WTC11 (cell line): Measurements from ENCODE around the gene RSPH9. TPM values are rescaled to one million over a fixed set of nuclear protein-coding genes. Genes with fewer than 3 reads are reported as not detected.

Experiments
- ATAC-seq: fragments of 200-7000 bp; cut with Tn5 transposase; 2 replicates; pipeline ENCODE4 v1.10.0; 2021; ENCODE audit warnings: mild to moderate bottlenecking, moderate library complexity
- CTCF ChIA-PET: fragments of 300-600 bp; sonication (Branson Sonifier 250); formaldehyde crosslinking; loops from one replicate; lab custom pipeline; 2021; ENCODE audit warnings: antibody characterized with exemption; lab: Charles Lee
- POLR2A ChIA-PET: fragments of 350-600 bp; sonication (Branson Sonifier 250); formaldehyde crosslinking; loops from one replicate; lab custom pipeline; 2021; ENCODE audit warnings: antibody characterized with exemption; lab: Charles Lee
- DNase-seq: peaks from one replicate; pipeline ENCODE4 v3.0.0; 2021; ENCODE audit warnings: low spot score
- H3K27ac Mint-ChIP-seq: 2 replicates; pipeline ENCODE4 v1.8.0; 2021; ENCODE audit warnings: mixed read lengths
- H3K27me3 Mint-ChIP-seq: 2 replicates; pipeline ENCODE4 v1.8.0; 2021; ENCODE audit warnings: low read depth, mild to moderate bottlenecking, moderate library complexity, mixed read lengths
- H3K36me3 Mint-ChIP-seq: 2 replicates; pipeline ENCODE4 v1.8.0; 2021; ENCODE audit warnings: mixed read lengths
- H3K4me1 Mint-ChIP-seq: 2 replicates; pipeline ENCODE4 v1.8.0; 2022; ENCODE audit warnings: mixed read lengths
- H3K4me3 Mint-ChIP-seq: 2 replicates; pipeline ENCODE4 v1.8.0; 2021; ENCODE audit warnings: mild to moderate bottlenecking, moderate library complexity, mixed read lengths
- H3K9me3 Mint-ChIP-seq: 2 replicates; pipeline ENCODE4 v1.8.0; 2021; ENCODE audit warnings: mixed read lengths
- ATF6 ChIP-seq: sonication (generic); formaldehyde crosslinking; IDR thresholded peaks from 2 replicates; pipeline ENCODE4 v1.8.1; 2023; ENCODE audit warnings: mild to moderate bottlenecking, missing genetic modification reagents
- CBFB ChIP-seq: sonication (generic); formaldehyde crosslinking; IDR thresholded peaks from 2 replicates; pipeline ENCODE4 v1.8.1; 2022; ENCODE audit warnings: mild to moderate bottlenecking, low read depth, missing genetic modification reagents
- FOXK1 ChIP-seq: sonication (generic); formaldehyde crosslinking; IDR thresholded peaks from 2 replicates; pipeline ENCODE4 v1.8.0; 2022; ENCODE audit warnings: mild to moderate bottlenecking, moderate library complexity, missing genetic modification reagents
- FOXP1 ChIP-seq: sonication (generic); formaldehyde crosslinking; IDR thresholded peaks from 2 replicates; pipeline ENCODE4 v1.8.0; 2022; ENCODE audit warnings: missing genetic modification reagents, mild to moderate bottlenecking, moderate library complexity, borderline replicate concordance
- GABPB1 ChIP-seq: sonication (generic); formaldehyde crosslinking; IDR thresholded peaks from 2 replicates; pipeline ENCODE4 v1.8.1; 2023; ENCODE audit warnings: mild to moderate bottlenecking, missing genetic modification reagents
- MAX ChIP-seq: sonication (generic); formaldehyde crosslinking; IDR thresholded peaks from 2 replicates; pipeline ENCODE4 v1.8.0; 2022; ENCODE audit warnings: mild to moderate bottlenecking, missing genetic modification reagents
- SMAD3 ChIP-seq: sonication (generic); formaldehyde crosslinking; IDR thresholded peaks from 2 replicates; pipeline ENCODE4 v1.8.0; 2022; ENCODE audit warnings: missing genetic modification reagents, mild to moderate bottlenecking, borderline replicate concordance
- SMAD4 ChIP-seq: sonication (generic); formaldehyde crosslinking; IDR thresholded peaks from 2 replicates; pipeline ENCODE4 v1.8.0; 2022; ENCODE audit warnings: mild to moderate bottlenecking, missing genetic modification reagents
- SOX15 ChIP-seq: fragments of 250-450 bp; sonication (Bioruptor Pico); IDR thresholded peaks from 2 replicates; pipeline ENCODE4 v1.9.0; 2021; ENCODE audit warnings: mild to moderate bottlenecking
- USF2 ChIP-seq: sonication (generic); formaldehyde crosslinking; IDR thresholded peaks from 2 replicates; pipeline ENCODE4 v1.8.1; 2023; ENCODE audit warnings: mild to moderate bottlenecking, missing genetic modification reagents, moderate library complexity
- ZBTB43 ChIP-seq: sonication (generic); formaldehyde crosslinking; IDR thresholded peaks from 2 replicates; pipeline ENCODE4 v1.8.1; 2023; ENCODE audit warnings: mild to moderate bottlenecking, missing genetic modification reagents
- ZNF281 ChIP-seq: sonication (generic); formaldehyde crosslinking; IDR thresholded peaks from 2 replicates; pipeline ENCODE4 v1.8.0; 2023; ENCODE audit warnings: mild to moderate bottlenecking, missing genetic modification reagents
- ZNF512 ChIP-seq: sonication (generic); formaldehyde crosslinking; IDR thresholded peaks from 2 replicates; pipeline ENCODE4 v1.8.1; 2022; ENCODE audit warnings: missing genetic modification reagents, borderline replicate concordance
- total RNA-seq: library from RNA; stranded (reverse); gene quantifications from 3 replicates; pipeline ENCODE4 v1.2.3, GENCODE V29; 2021
- TF ChIP-seq, protein P1 (sequence below): sonication (generic); formaldehyde crosslinking; IDR thresholded peaks from 2 replicates; pipeline ENCODE4 v1.8.1; 2023; ENCODE audit warnings: mild to moderate bottlenecking, moderate library complexity, missing genetic modification reagents

RSPH9 gene
- total RNA-seq, 1 experiment from 2014 or later = 0.35 TPM

DNA sequence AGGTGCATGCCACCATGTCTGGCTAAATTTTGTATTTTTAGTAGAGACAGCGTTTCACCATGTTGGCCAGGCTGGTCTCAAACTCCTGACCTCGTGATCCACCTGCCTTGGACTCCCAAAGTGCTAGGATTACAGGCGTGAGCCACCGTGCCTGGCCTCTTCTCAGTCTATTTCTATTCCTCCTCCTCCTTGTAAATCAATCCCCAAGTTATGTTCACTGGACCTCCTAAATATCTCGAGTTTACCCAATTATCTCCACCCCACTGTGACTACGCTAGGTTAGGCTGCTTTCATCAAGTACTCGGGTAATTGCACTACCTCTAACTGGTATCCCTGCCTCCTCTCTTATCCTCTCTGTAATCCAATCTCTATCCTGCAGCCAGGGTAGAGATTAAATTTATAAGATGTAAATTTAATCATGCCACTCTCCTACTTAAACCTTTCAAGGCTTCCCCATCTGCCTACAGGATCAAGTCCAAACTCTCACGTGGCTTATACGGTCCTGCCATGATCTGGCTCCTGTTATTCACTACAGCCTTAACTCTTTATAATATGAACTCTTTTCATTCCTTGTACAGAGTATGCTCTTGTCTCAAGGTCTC lies 10.0 kb upstream of the RSPH9 start:
- peaks cover 25% of the 10 kb centered on the region for H3K4me1 Mint-ChIP-seq

DNA sequence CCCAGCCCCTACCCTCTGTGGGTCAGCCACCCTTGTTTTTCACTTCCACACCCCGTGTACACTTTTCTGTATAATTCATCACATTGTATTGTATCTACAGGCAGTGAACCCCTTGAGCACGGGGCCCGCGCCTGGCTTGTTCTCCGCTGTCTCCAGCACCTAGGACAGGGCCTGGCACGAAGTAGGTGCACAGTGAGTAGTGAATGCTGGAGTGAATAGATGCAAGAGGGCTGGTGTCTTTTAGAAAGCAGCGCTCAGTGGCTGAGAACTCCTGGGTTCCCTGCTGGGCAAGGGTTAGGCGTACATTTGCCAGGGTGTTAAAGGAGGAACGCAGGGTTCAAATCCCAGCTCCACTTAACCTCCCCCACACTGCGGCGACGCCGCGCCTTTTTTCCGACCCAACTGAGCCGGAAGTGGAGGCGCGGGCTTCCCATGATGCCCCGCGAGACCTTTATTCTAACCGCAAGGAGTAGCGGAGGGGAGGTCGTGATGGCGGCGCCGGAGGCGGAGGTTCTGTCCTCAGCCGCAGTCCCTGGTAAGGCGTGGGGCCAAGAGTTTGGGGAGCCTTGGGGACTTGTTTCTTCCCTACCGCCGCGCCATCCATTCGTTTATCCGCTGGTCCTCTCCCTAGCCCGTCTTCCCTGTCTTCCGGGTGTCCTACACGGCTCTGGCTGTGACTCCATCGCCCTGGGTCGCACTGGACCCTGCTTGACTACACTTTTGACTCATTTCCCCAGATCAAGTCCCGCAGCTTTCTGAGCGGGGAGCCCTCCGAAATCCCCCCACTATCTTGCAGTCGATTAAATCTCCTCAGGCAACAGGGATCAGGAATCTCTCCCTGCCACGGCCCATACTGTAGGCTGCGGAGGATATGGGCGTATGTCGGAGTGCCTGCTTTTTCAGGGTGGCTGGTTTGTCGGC lies 9.2 kb upstream of the RSPH9 start, which contains the start of gene MAD2L1BP:
Gene MAD2L1BP (plus strand): TSS at position 454 of the 921 bp plus-strand sequence. CDS start 36 bp downstream, at position 490.
- peak; percentile 75 for DNase-seq
- ChIA-PET POLR2A (interaction anchor here (0.6 to 1.9 kb wide), 2 partner anchors 9 to 134 kb away, joined by 3 to 9 read pairs; partner anchors contain the start of genes RSPH9 and VEGFA), CTCF (interaction anchor here (0.6 to 1.9 kb wide), 3 partner anchors 10 to 28 kb away, joined by 3 to 11 read pairs (median 5); partner anchors contain the start of gene RSPH9)
- Mint-ChIP-seq H3K9me3 (no peaks in the 10 kb centered on the region), H3K36me3 (peaks cover 22% of the 10 kb centered on the region), H3K27ac (peak within 1 kb of the TSS; percentile 89), H3K27me3 (no peaks in the 10 kb centered on the region), H3K4me1 (peaks cover 19% of the 10 kb centered on the region), H3K4me3 (peak within 1 kb of the TSS; percentile 99)
- peak; percentile 86 for ATAC-seq
- TF ChIP-seq FOXP1 (peak; percentile 44; the same call in 1 of the 2 replicates), SMAD3 (CRISPR knock-in tag) (no peak), FOXK1 (CRISPR knock-in tag) (peak; percentile 8; the same call in 1 of the 2 replicates), ZNF281 (peak; percentile 77; the same call in 1 of the 2 replicates), USF2 (CRISPR knock-in tag) (no peak)

More for the DNA sequence above, 10.0 kb upstream of the RSPH9 start:
- peak overlapping the region; percentile 99 for H3K4me3 Mint-ChIP-seq
- POLR2A ChIA-PET = interaction anchor here (0.6 to 1.9 kb wide), 2 partner anchors 10 to 135 kb away, joined by 3 to 9 read pairs; partner anchors contain the start of genes RSPH9 and VEGFA
- CTCF ChIA-PET = interaction anchor here (0.6 to 1.9 kb wide), 2 partner anchors 10 to 22 kb away, joined by 3 to 11 read pairs; partner anchors contain the start of gene RSPH9
- H3K27ac Mint-ChIP-seq = no peak overlapping the region
- TF ChIP-seq GABPB1 (no peak), SMAD3 (CRISPR knock-in tag) (no peak), SOX15 (no peak), ZNF512 (CRISPR knock-in tag) (no peak), MAX (CRISPR knock-in tag) (no peak), ATF6 (CRISPR knock-in tag) (no peak), SMAD4 (CRISPR knock-in tag) (no peak), CBFB (CRISPR knock-in tag) (no peak), ZBTB43 (CRISPR knock-in tag) (no peak)
- TF ChIP-seq, protein P1, sequence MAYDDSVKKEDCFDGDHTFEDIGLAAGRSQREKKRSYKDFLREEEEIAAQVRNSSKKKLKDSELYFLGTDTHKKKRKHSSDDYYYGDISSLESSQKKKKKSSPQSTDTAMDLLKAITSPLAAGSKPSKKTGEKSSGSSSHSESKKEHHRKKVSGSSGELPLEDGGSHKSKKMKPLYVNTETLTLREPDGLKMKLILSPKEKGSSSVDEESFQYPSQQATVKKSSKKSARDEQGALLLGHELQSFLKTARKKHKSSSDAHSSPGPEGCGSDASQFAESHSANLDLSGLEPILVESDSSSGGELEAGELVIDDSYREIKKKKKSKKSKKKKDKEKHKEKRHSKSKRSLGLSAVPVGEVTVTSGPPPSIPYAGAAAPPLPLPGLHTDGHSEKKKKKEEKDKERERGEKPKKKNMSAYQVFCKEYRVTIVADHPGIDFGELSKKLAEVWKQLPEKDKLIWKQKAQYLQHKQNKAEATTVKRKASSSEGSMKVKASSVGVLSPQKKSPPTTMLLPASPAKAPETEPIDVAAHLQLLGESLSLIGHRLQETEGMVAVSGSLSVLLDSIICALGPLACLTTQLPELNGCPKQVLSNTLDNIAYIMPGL (CRISPR knock-in tag) = no peak
- TF ChIP-seq, all 79 proteins: peak for 0
- ATAC-seq = no peak
- peaks cover 14% of the 10 kb centered on the region for H3K36me3 Mint-ChIP-seq
- no peak for DNase-seq
- H3K27me3 Mint-ChIP-seq = no peaks in the 10 kb centered on the region
- no peaks in the 10 kb centered on the region for H3K9me3 Mint-ChIP-seq
